ENCODE measurements around the gene PRR5. TPM values are rescaled to one million over a fixed set of nuclear protein-coding genes. Genes with fewer than 3 reads are reported as not detected.

PRR5 gene
- total RNA-seq, 4 donors from 2014 or later, result 0.29 to 20.0 (median 10.8) TPM

DNA sequence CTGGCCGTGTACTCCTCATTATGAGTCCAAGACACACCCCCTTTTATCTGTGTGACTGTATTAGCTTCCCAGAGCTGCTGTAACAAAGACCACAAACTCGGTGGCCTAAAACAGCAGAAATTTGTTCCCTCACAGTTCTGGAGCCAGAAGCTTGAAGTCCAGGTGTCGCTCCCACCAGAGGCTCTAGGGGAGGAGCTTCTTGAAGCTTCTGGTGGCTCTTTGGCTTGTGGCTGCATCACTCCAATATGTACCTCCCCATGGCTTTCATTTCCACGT, 3.0 kb downstream of the PRR5 start:
- Histone ChIP-seq H3K4me1 (peaks cover 0 to 5% of the 10 kb centered on the region in 2 donors), H3K27ac (no peak overlapping the region), H3K9me3 (no peaks in the 10 kb centered on the region), H3K36me3 (no peaks in the 10 kb centered on the region), H3K4me3 (no peak overlapping the region), H3K27me3 (no peaks in the 10 kb centered on the region)
- no peak for TF ChIP-seq POLR2A (IDR thresholded peaks at IDR 0.05)
- TF ChIP-seq, protein P1, sequence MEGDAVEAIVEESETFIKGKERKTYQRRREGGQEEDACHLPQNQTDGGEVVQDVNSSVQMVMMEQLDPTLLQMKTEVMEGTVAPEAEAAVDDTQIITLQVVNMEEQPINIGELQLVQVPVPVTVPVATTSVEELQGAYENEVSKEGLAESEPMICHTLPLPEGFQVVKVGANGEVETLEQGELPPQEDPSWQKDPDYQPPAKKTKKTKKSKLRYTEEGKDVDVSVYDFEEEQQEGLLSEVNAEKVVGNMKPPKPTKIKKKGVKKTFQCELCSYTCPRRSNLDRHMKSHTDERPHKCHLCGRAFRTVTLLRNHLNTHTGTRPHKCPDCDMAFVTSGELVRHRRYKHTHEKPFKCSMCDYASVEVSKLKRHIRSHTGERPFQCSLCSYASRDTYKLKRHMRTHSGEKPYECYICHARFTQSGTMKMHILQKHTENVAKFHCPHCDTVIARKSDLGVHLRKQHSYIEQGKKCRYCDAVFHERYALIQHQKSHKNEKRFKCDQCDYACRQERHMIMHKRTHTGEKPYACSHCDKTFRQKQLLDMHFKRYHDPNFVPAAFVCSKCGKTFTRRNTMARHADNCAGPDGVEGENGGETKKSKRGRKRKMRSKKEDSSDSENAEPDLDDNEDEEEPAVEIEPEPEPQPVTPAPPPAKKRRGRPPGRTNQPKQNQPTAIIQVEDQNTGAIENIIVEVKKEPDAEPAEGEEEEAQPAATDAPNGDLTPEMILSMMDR (IDR thresholded peaks at IDR 0.05), result no peak
- intact Hi-C loops (cut with DNase I; ENCODE audit: low total_unique reads), result no loop called here
- DNase-seq, result no peak

DNA sequence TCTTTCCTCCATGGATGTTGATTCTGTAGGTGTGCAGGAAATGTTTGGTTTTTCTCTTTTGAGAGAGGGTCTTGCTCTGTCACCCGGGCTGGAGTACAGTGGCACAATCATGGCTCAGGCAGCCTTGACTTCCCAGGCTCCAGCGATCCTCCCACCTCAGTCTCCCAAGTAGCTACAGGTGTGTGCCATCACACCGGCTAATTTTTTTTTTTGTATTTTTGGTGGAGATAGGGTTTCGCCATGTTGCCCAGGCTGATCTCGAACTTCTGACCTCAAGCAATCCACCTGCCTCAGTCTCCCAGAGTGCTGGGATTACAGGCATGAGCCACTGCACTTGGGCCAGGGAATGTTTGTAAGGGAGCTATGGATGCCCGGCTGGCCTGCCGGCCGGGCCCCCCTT, 4.5 kb downstream of the PRR5 start:
- H3K36me3 ChIP-seq, result no peaks in the 10 kb centered on the region
- H3K27me3 ChIP-seq, result no peaks in the 10 kb centered on the region
- TF ChIP-seq, protein P1 (IDR thresholded peaks at IDR 0.05), result no peak
- TF ChIP-seq POLR2A (IDR thresholded peaks at IDR 0.05), result no peak

DNA sequence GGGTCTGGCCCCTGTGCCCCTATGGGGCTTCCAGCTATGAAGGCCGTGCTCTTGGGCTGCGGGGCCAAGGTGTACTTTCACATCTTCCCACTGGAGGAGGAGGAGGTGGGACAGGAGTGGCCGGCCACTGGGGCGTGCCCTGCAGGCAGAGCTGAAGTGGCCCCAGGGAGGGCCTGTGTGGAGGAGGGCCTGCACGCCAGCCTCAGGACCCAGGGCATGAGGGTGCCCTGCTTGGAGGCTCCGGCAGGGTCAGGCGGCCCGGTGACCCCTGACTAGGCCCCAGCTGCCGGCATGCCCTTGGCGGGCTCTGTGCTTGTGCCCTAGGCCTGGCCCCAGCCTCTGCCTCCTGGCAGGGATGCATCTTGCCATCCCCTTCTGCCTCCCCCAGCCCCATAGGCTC, 5.2 kb downstream of the PRR5 start:
- H3K36me3 ChIP-seq, result no peaks in the 10 kb centered on the region
- no peak for TF ChIP-seq POLR2A (IDR thresholded peaks at IDR 0.05)
- TF ChIP-seq, protein P1 (IDR thresholded peaks at IDR 0.05), result no peak
- no peak for DNase-seq
- intact Hi-C loops (cut with DNase I; ENCODE audit: low total_unique reads), result no loop called here
- H3K9me3 ChIP-seq, result no peaks in the 10 kb centered on the region
- no peaks in the 10 kb centered on the region for H3K27me3 ChIP-seq
- H3K27ac ChIP-seq, result no peak overlapping the region
- peaks cover 0 to 5% of the 10 kb centered on the region in 2 donors for H3K4me1 ChIP-seq
- no peak overlapping the region for H3K4me3 ChIP-seq

More for the DNA sequence above, 4.5 kb downstream of the PRR5 start:
- DNase-seq, result no peak
- Histone ChIP-seq H3K27ac (no peak overlapping the region), H3K4me1 (peaks cover 0 to 5% of the 10 kb centered on the region in 2 donors), H3K9me3 (no peaks in the 10 kb centered on the region), H3K4me3 (no peak overlapping the region)
- intact Hi-C loops (cut with DNase I; ENCODE audit: low total_unique reads), result no loop called here

DNA sequence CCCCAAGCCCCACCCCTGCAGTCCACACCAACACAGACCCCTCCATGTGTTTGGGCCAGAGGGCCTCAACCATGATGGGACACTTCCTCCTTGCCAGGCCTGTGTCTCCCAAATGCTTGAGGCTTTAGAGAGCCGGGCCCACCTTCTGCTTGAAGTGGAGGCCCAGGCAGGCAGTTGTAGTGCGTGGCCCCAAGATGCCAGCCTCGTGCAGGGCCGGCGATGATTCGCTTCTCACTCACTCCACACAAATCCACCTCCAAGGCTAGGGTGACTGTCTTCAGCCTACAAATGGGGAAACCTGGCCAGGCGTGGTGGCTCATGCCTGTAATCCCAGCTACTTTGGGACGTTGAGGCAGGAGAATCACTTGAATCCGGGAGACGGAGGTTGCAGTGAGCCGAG, 5.7 kb downstream of the PRR5 start:
- DNase-seq, result no peak
- H3K27me3 ChIP-seq, result no peaks in the 10 kb centered on the region
- H3K4me1 ChIP-seq, result peaks cover 0 to 5% of the 10 kb centered on the region in 2 donors
- no peaks in the 10 kb centered on the region for H3K9me3 ChIP-seq
- no peak overlapping the region for H3K27ac ChIP-seq
- no peaks in the 10 kb centered on the region for H3K36me3 ChIP-seq
- intact Hi-C loops (cut with DNase I; ENCODE audit: low total_unique reads), result no loop called here
- H3K4me3 ChIP-seq, result no peak overlapping the region
- no peak for TF ChIP-seq POLR2A (IDR thresholded peaks at IDR 0.05)
- TF ChIP-seq, protein P1 (IDR thresholded peaks at IDR 0.05), result no peak

DNA sequence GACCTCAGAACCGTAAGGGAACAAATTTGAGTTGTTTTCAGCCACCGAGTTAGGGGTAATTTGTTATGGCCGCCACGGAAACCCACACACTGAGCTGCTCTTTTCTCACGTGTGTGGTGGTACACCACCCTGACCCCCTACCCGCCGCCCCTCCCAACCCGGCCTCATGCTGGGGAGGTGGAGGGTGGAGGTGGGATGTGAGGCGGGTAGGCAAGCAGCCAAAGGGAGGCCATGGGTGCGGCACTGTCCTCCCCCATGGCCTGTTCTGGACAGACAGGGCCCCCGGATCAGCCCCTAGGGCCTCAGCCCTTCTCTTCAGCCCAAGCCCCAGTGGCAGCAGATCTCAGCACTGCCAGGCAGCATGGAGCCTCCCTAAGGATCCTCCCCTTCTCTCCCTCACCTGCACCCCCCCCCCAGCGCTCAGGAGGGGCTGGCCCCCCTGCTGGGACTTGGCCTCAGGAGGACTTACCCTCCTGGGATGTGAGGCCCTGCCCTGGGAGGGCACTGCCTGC, 7.9 kb downstream of the PRR5 start:
- Histone ChIP-seq H3K4me3 (no peak overlapping the region), H3K27ac (no peak overlapping the region), H3K27me3 (no peaks in the 10 kb centered on the region), H3K4me1 (no peaks in the 10 kb centered on the region), H3K36me3 (no peaks in the 10 kb centered on the region), H3K9me3 (no peaks in the 10 kb centered on the region)
- DNase-seq, result no peak
- TF ChIP-seq POLR2A (IDR thresholded peaks at IDR 0.05), result no peak
- TF ChIP-seq, protein P1 (IDR thresholded peaks at IDR 0.05), result no peak
- intact Hi-C loops (cut with DNase I; ENCODE audit: low total_unique reads), result no loop called here
